Fibroblast of skin of abdomen (primary cell): ENCODE results near the gene CTNNA3.

Source experiments
- DNase-seq: peaks from one replicate; pipeline ENCODE4 v3.0.0-alpha.2; 2013

CTNNA3 gene

DNA sequence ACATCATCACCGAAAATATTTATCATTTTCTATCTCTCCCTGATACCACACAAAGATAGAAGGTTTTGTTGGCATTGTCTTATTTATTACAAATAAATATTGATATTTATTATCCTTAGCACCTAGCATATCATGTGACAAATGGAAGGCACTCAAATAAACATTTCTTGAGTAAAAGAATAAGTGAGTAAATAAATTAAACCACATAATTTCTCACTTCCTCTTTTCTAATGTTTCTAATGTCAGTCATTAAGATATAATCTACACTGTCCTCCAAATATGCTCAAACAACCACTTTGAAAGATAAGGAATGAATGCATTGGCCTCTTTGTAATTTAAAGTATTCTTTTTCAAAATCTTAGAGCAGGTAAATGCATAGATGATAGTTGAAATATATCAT lies 1797.9 kb downstream of the CTNNA3 start:
- DNase-seq, result no peak

DNA sequence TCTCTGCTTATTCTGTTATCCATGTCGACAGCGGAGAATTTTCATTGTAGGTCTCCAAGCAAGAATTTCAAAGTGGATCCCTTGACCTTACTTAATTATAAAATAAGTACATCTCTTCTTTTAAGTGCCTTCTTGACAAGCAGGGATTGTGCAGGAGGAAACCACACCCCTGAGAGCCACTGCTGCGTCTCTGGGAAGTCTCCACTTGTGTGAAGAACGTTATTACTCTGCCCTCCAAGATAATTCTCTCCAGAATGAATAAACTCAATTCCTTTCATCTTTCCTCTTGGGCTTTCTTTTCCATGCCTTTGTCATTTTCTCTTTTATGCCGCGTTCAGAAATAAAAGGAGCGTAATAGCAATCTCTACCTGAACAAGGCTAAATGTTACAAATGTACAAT lies 1801.0 kb downstream of the CTNNA3 start:
- DNase-seq, result no peak

GRCh38 chr10:65894379-65894778 lies 1801.6 kb downstream of the CTNNA3 start:
- DNase-seq, result no peak

DNA sequence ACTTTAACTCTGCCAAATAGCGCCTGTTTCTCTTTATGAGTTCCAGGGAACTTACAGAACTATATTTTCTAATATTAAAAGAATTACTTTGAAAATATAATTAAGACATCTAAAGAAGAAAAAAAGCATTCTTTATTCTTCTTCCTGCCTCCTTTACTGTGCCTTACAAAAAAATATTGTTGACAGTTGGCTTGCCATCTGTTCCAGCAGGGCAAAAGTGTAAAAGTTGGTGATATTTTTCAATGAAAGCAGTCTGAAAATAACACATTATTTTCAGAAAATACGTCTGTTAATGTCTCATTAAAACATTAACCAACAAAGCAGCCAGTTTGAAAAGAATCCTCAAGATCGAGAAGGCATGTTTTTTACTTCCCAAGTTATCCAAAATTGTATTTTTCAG lies 1802.3 kb downstream of the CTNNA3 start:
- no peak for DNase-seq

- DNase-seq, result no peak
These were observed 1803.7 kb downstream of the CTNNA3 start for GRCh38 chr10:65892284-65892683.

GRCh38 chr10:65891073-65891981 lies 1804.7 kb downstream of the CTNNA3 start:
- DNase-seq, result peak; percentile 6

DNA sequence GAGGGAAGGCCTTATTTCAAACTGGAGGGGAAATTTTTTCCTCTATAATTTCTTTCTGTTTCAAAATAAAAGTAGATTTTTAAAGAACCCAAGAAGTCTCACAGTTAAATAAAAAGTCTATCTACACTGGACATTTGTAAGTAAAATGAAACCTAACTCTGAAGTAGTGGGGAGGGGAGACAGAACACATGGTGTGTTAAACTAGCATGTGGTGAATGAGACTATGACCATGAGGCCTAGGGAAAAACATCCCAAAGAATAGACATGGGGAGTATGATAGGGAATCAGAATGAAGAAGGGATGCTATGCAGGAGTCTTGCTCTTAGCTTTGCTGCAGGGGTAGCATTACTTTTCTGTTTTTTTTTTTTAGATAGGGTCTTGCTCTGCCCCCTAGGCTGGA lies 1831.5 kb downstream of the CTNNA3 start:
- DNase-seq, result no peak

DNA sequence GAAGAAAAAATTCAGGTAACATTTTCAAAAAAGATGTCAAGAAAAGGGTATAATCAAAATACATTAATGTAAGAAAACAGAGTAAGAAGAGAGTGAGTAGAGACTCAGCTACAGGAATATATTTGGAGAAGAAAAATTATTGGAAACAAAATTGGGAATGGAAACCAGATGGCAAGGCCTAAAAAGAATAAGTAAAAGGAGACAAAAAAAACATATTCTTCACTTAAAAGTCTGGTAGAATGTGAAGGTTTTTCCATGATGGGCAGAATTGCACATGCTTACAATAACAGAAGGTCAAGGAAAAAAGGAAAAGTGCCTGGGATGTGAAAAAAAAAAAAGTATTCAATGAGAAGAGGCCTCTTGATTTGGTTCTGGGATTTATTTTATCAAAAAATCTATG lies 1832.0 kb downstream of the CTNNA3 start:
- DNase-seq, result no peak
